SU-DHL-6 (cell line): ENCODE measurements around the gene PDLIM5.

ENCODE experiments used
- EZH2phosphoT487 ChIP-seq: fragments of 200-600 bp; sonication (generic), shearing (Covaris generic); conservative IDR thresholded peaks from 2 replicates; pipeline ENCODE4 v1.6.1; 2018; ENCODE audit warnings: mild to moderate bottlenecking, antibody characterized with exemption, low read length, moderate library complexity, mixed read lengths
- TF ChIP-seq, protein P1 (sequence below): fragments of 200-600 bp; sonication (generic); IDR thresholded peaks from one replicate; pipeline ENCODE4 v1.5.1; 2017; ENCODE audit warnings: antibody characterized with exemption, mild to moderate bottlenecking, low read length, moderate library complexity; ENCODE audit not compliant: insufficient read depth, poor library complexity, severe bottlenecking

DNA sequence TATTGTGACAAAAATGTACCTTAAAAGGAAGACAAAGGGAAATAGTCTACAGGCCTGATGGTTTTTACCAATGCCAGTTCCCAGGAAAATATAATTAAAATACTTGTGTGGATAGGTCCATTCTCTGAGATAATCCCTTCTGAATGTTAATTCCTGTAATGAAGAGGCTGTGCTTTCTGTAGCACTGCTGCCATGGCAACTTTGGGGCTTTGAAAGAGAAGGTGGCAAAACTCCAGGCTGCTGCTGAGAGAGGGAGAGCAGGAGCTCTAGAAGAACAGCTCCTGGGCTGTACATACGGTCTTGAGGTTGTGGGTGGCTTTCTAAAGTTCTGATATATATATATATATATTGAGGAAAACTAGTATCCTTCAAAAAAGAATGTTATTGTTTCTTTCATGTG lies 125.4 kb downstream of the PDLIM5 start:
- TF ChIP-seq, protein P1, sequence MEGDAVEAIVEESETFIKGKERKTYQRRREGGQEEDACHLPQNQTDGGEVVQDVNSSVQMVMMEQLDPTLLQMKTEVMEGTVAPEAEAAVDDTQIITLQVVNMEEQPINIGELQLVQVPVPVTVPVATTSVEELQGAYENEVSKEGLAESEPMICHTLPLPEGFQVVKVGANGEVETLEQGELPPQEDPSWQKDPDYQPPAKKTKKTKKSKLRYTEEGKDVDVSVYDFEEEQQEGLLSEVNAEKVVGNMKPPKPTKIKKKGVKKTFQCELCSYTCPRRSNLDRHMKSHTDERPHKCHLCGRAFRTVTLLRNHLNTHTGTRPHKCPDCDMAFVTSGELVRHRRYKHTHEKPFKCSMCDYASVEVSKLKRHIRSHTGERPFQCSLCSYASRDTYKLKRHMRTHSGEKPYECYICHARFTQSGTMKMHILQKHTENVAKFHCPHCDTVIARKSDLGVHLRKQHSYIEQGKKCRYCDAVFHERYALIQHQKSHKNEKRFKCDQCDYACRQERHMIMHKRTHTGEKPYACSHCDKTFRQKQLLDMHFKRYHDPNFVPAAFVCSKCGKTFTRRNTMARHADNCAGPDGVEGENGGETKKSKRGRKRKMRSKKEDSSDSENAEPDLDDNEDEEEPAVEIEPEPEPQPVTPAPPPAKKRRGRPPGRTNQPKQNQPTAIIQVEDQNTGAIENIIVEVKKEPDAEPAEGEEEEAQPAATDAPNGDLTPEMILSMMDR: no peak
- no peak for TF ChIP-seq EZH2phosphoT487
